OCI-LY7 (cell line): ENCODE results near the gene DNPH1. TPM values are rescaled to one million over a fixed set of nuclear protein-coding genes. Genes with fewer than 3 reads are reported as not detected.
A peak's percentile ranks its signal among the peaks of the same experiment; 100 is the strongest.

Experiments used
- BruUV-seq: library from RNA; stranded (reverse); fragments of 400-500 nt; replicated peaks from 2 replicates; lab custom pipeline; 2021; lab: Mats Ljungman, UMichigan
- CTCF ChIA-PET: fragments of 300-600 bp; sonication (Branson Sonifier 250); formaldehyde crosslinking; loops from one replicate; lab custom pipeline; 2022; ENCODE audit warnings: antibody characterized with exemption; ENCODE audit not compliant: unreplicated experiment; lab: Charles Lee
- POLR2A ChIA-PET: fragments of 300-600 bp; sonication (Branson Sonifier 250); formaldehyde crosslinking; loops from one replicate; lab custom pipeline; 2022; ENCODE audit warnings: antibody characterized with exemption; lab: Charles Lee
- DNase-seq: peaks from one replicate; pipeline ENCODE4 v3.0.0-alpha.2; 2015; ENCODE audit warnings: low spot score
- H2AFZ ChIP-seq: fragments of 200-600 bp; sonication (generic), shearing (Covaris generic); 2 replicates; pipeline ENCODE4 v1.6.1; 2014; ENCODE audit warnings: mild to moderate bottlenecking, antibody characterized with exemption, low read length, moderate library complexity
- H3K27ac ChIP-seq: fragments of 200-600 bp; sonication (generic); 2 replicates; pipeline ENCODE4 v1.5.1; 2014; ENCODE audit warnings: mixed run types, low read depth, mild to moderate bottlenecking, moderate library complexity, low read length, inconsistent platforms; ENCODE audit not compliant: poor library complexity, severe bottlenecking
- H3K36me3 ChIP-seq: fragments of 200-600 bp; sonication (generic); 2 replicates; pipeline ENCODE4 v1.6.1; 2014; ENCODE audit warnings: mild to moderate bottlenecking, antibody characterized with exemption, low read length, moderate library complexity, mixed read lengths; ENCODE audit not compliant: insufficient read depth
- H3K4me1 ChIP-seq: fragments of 200-600 bp; sonication (generic); 2 replicates; pipeline ENCODE4 v1.5.1; 2014; ENCODE audit warnings: mild to moderate bottlenecking, low read length; ENCODE audit not compliant: insufficient read depth, poor library complexity, severe bottlenecking
- H3K4me2 ChIP-seq: fragments of 200-600 bp; sonication (generic); 2 replicates; pipeline ENCODE4 v1.6.1; 2014; ENCODE audit warnings: mild to moderate bottlenecking, low read length
- H3K4me3 ChIP-seq: fragments of 200-600 bp; sonication (generic); 2 replicates; pipeline ENCODE4 v1.5.1; 2014; ENCODE audit warnings: mild to moderate bottlenecking, low read depth, low read length; ENCODE audit not compliant: poor library complexity, severe bottlenecking
- H3K79me2 ChIP-seq: fragments of 200-600 bp; sonication (generic); 2 replicates; pipeline ENCODE4 v1.6.1; 2016; ENCODE audit warnings: low read depth, mild to moderate bottlenecking, low read length, moderate library complexity, mixed read lengths; ENCODE audit not compliant: insufficient read depth
- H3K9me2 ChIP-seq: fragments of 200-600 bp; sonication (generic); 2 replicates; pipeline ENCODE4 v1.6.1; 2016; ENCODE audit warnings: mild to moderate bottlenecking, low read length, mixed read lengths; ENCODE audit not compliant: insufficient read depth
- H3K9me3 ChIP-seq: fragments of 200-600 bp; sonication (generic); 2 replicates; pipeline ENCODE4 v1.6.1; 2014; ENCODE audit warnings: mild to moderate bottlenecking, mixed run types, low read length, mixed read lengths
- H4K20me1 ChIP-seq: fragments of 200-600 bp; sonication (generic); 2 replicates; pipeline ENCODE4 v1.6.1; 2014; ENCODE audit warnings: mild to moderate bottlenecking, antibody characterized with exemption, low read length, moderate library complexity, mixed read lengths; ENCODE audit not compliant: insufficient read depth
- CTCF ChIP-seq: fragments of 200-600 bp; sonication (generic); conservative IDR thresholded peaks from 2 replicates; pipeline ENCODE4 v1.5.1; 2014; ENCODE audit warnings: mild to moderate bottlenecking, antibody characterized with exemption, low read length, moderate library complexity, mixed read lengths
- EZH2phosphoT487 ChIP-seq: fragments of 200-600 bp; sonication (generic); IDR thresholded peaks from 2 replicates; pipeline ENCODE4 v1.6.1; 2018; ENCODE audit warnings: low read depth, borderline replicate concordance, mild to moderate bottlenecking, mixed run types, antibody characterized with exemption, low read length, moderate library complexity, mixed read lengths
- intact Hi-C: fragments of 100-400 bp; cut with micrococcal nuclease; formaldehyde crosslinking; loops from one replicate; pipeline ENCODE4 v1.10.0; 2022; ENCODE audit not compliant: unreplicated experiment
- total RNA-seq, 2 experiments: library from RNA; depleted of rRNA in 1 of 2; stranded (reverse); fragments of >200 nt in 1 of 2; shearing (Covaris generic) in 1 of 2; gene quantifications; 2 replicates each; pipeline ENCODE4 v1.2.3, GENCODE V29; 2014 to 2022

The DNPH1 gene
- total RNA-seq, 2 experiments from 2014 or later = 65.5 to 111 TPM

DNA sequence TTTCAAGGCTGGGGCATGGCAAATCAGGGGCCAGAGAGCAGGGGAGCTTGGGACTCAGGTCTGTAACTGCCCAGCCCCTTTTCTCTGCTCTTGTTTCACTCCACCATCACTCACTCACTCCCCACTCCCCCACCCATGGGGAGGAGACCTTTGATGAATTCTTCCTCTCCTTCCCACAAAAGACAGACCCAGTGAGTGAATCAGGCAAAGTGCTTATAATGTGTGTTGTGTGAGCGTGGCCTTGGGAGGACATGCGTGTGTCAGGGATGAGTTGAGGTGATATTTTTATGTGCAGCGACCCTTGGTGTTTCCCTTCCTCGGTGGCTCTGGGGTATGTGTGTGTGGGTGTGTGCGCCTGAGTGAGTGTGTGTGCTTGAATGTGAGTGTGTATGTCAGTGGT, 48.3 kb downstream of the DNPH1 start:
- intact Hi-C loops = no loop called here

DNA sequence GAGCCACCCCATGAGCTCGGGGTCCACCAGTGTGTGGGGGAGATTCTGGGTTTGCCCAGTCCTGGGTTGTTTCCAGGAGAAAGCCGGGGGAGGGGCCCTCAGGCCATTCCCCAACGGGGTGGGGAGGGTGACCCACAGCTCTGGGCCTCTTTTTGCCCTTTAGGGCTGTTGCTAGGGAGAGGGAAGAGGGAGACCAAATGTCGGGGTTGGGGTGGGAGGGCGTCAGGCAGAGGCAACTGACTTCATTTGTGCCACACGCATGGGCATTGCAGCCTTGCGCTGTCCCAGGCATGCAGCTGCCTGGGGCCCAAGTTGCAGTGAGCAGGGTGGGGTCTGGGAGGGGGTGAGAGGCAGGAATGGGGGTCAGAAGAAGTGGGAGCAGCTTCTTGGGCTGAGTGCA, 49.2 kb downstream of the DNPH1 start:
- intact Hi-C loops = no loop called here
- Histone ChIP-seq H3K9me3 (no peaks in the 10 kb centered on the region), H2AFZ (no peak overlapping the region), H3K79me2 (peaks cover 1% of the 10 kb centered on the region; the same call in 1 of the 2 replicates), H3K4me1 (peaks cover 20% of the 10 kb centered on the region), H3K27ac (no peak overlapping the region), H3K9me2 (no peaks in the 10 kb centered on the region), H3K4me3 (no peak overlapping the region), H3K4me2 (no peak overlapping the region), H3K36me3 (peaks cover 38% of the 10 kb centered on the region), H4K20me1 (peaks cover 2% of the 10 kb centered on the region; the same call in 1 of the 2 replicates)
- TF ChIP-seq CTCF (no peak), EZH2phosphoT487 (no peak)
- DNase-seq = no peak
- ChIA-PET POLR2A (no interaction called here), CTCF (no interaction called here)
- BruUV-seq = no TSS peak

More for the DNA sequence above, 48.3 kb downstream of the DNPH1 start:
- Histone ChIP-seq H3K4me2 (peak overlapping the region; percentile 96; the same call in 1 of the 2 replicates), H2AFZ (no peak overlapping the region), H3K36me3 (peaks cover 32% of the 10 kb centered on the region), H3K9me3 (no peaks in the 10 kb centered on the region), H3K4me3 (no peak overlapping the region), H3K79me2 (no peaks in the 10 kb centered on the region), H3K27ac (peak overlapping the region; percentile 51), H3K4me1 (peaks cover 23% of the 10 kb centered on the region), H3K9me2 (no peaks in the 10 kb centered on the region), H4K20me1 (no peaks in the 10 kb centered on the region)
- TF ChIP-seq EZH2phosphoT487 (no peak), CTCF (no peak)
- ChIA-PET CTCF (no interaction called here), POLR2A (no interaction called here)
- DNase-seq = no peak
- no TSS peak for BruUV-seq

DNA sequence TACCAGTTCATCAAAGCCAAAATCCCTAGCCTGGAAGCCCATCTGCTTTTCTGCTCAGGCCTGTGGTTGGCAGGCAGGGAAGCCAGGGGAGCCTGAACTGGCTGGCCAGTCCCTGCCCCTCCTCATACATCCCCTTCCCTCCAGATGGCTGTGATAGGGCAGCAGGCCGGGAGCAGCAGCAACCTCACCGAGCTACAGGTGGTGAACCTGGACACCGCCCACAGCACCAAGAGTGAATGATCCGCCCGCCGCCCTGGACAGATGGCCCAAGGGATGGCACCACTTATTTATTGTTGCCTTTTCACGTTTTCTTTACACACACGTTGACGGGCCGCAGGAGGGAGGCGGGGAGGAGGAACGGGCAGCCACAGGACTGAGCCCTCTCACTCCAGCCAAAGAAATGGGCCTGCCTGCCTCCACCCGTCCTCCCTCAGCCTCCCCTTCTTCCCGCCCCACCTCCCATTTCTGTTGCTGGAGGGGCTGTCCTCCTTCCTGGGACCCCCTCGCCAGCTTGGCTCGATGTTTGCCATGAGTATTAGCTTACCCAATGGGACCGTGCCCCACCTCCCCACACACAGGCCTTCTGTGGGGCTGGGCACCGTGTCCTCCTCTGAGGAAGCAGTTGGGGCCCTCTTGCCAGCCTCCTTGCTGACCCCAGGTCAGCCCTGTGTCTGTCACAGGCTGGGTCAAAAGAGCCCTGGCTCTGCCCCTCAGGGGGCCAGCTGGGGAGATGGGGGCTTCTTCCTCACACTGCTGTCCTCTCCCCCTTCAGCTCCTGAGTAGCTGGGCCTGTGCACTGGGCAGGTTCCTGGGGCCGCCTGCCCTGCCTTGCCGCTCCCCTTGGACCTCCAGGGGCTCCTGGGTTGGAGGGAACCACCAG, 50.1 kb downstream of the DNPH1 start:
- CTCF ChIA-PET = no interaction called here
- Histone ChIP-seq H3K79me2 (peaks cover 5% of the 10 kb centered on the region; the same call in 1 of the 2 replicates), H3K27ac (no peak overlapping the region), H3K4me2 (no peak overlapping the region), H3K36me3 (peaks cover 42% of the 10 kb centered on the region), H4K20me1 (peaks cover 6% of the 10 kb centered on the region; the same call in 1 of the 2 replicates), H3K9me3 (no peaks in the 10 kb centered on the region), H3K4me1 (peaks cover 27% of the 10 kb centered on the region), H3K4me3 (no peak overlapping the region), H2AFZ (no peak overlapping the region), H3K9me2 (no peaks in the 10 kb centered on the region)
- TF ChIP-seq EZH2phosphoT487 = no peak
- TF ChIP-seq CTCF = no peak
- intact Hi-C loops = loop anchor here (10.0 kb wide), 1 partner anchor 614 kb away; the partner anchor contains the start of gene UBR2
- BruUV-seq = no TSS peak
- POLR2A ChIA-PET = no interaction called here
- DNase-seq = no peak
